Endothelial cell of umbilical vein (primary cell): ENCODE results near the gene SUGP1. TPM values are rescaled to one million over a fixed set of nuclear protein-coding genes. Genes with fewer than 3 reads are reported as not detected.

Experiments used
- BruUV-seq: library from RNA; stranded (reverse); fragments of 400-500 nt; replicated peaks from 2 replicates; lab custom pipeline; 2021; lab: Mats Ljungman, UMichigan
- CTCF ChIA-PET: fragments of 300-600, 350-600 bp; sonication (Branson Sonifier 250); formaldehyde crosslinking; loops from one replicate; lab custom pipeline; 2021; ENCODE audit warnings: antibody characterized with exemption, inconsistent platforms; lab: Charles Lee
- POLR2A ChIA-PET: fragments of 300-600, 350-600 bp; sonication (Branson Sonifier 250); formaldehyde crosslinking; loops from one replicate; lab custom pipeline; 2021; ENCODE audit warnings: antibody characterized with exemption, inconsistent platforms; lab: Charles Lee
- DNase-seq: peaks from one replicate; pipeline ENCODE4 v3.0.0-alpha.2; 2011; ENCODE audit warnings: low read depth, low spot score
- FAIRE-seq: peaks from 2 replicates; lab custom pipeline; 2011; peaks lifted over from hg19 to GRCh38; lab: Jason Lieb, UNC
- H2AFZ ChIP-seq: 2 replicates; pipeline ENCODE4 v1.6.0; 2012; ENCODE audit warnings: low read depth, low read length, control low read depth, inconsistent platforms
- H3K27ac ChIP-seq: 2 replicates; pipeline ENCODE4 v1.5.1; 2011; ENCODE audit warnings: low read depth, mild to moderate bottlenecking, control low read depth, low read length, moderate library complexity; ENCODE audit not compliant: insufficient read depth
- H3K27me3 ChIP-seq, 2 experiments: 2 replicates each; pipeline versions ENCODE4 v1.6.0 to v1.6.1; 2011; ENCODE audit warnings: low read length in 2 of 2, mixed read lengths in 1 of 2; ENCODE audit not compliant: control insufficient read depth in 2 of 2, insufficient read depth in 2 of 2
- H3K36me3 ChIP-seq, 2 experiments: 2 replicates in 1 of 2; 3 replicates in 1 of 2; pipeline ENCODE4 v1.5.1; 2011; ENCODE audit warnings: low read length in 2 of 2, mild to moderate bottlenecking in 1 of 2, moderate library complexity in 1 of 2; ENCODE audit not compliant: control insufficient read depth in 2 of 2, insufficient read depth in 2 of 2; ENCODE audit errors: extremely low read depth in 1 of 2
- H3K4me1 ChIP-seq: 3 replicates; pipeline ENCODE4 v1.5.1; 2011; ENCODE audit warnings: mild to moderate bottlenecking, low read length; ENCODE audit not compliant: control insufficient read depth, insufficient read depth; ENCODE audit errors: extremely low read depth
- H3K4me2 ChIP-seq: 2 replicates; pipeline ENCODE4 v1.6.1; 2011; ENCODE audit warnings: low read length, control low read depth, mixed read lengths; ENCODE audit not compliant: insufficient read depth
- H3K4me3 ChIP-seq, 3 experiments: fragments of 200-600 bp in 1 of 3; sonication (generic), shearing (Covaris generic) in 1 of 3; replicated peaks in 1 of 3; 2 replicates each; pipeline ENCODE4 v1.5.1; 2011 to 2016; ENCODE audit warnings: control low read depth in 3 of 3, low read length in 3 of 3, mild to moderate bottlenecking in 2 of 3, inconsistent platforms in 1 of 3, low read depth in 1 of 3, moderate library complexity in 1 of 3; ENCODE audit not compliant: insufficient read depth in 1 of 3
- H3K79me2 ChIP-seq: 2 replicates; pipeline ENCODE4 v1.6.0; 2012; ENCODE audit warnings: low read length, inconsistent platforms; ENCODE audit not compliant: control insufficient read depth, insufficient read depth
- H3K9ac ChIP-seq: replicated peaks from 2 replicates; pipeline ENCODE3; 2011; ENCODE audit warnings: low read length, control low read depth; ENCODE audit not compliant: insufficient read depth; ENCODE audit errors: extremely low read depth
- H3K9me1 ChIP-seq: replicated peaks from 3 replicates; pipeline ENCODE4 v1.6.0; 2011; ENCODE audit warnings: mild to moderate bottlenecking, low read length; ENCODE audit not compliant: control insufficient read depth, insufficient read depth; ENCODE audit errors: extremely low read depth
- H3K9me3 ChIP-seq: replicated peaks from 2 replicates; pipeline ENCODE4 v1.5.1; 2012; ENCODE audit warnings: low read length, inconsistent platforms; ENCODE audit not compliant: control insufficient read depth, insufficient read depth
- H4K20me1 ChIP-seq: replicated peaks from 2 replicates; pipeline ENCODE3; 2011; ENCODE audit warnings: mild to moderate bottlenecking, low read length; ENCODE audit not compliant: control insufficient read depth, insufficient read depth; ENCODE audit errors: extremely low read depth
- EZH2 ChIP-seq: IDR thresholded peaks from 2 replicates; pipeline ENCODE4 v1.6.1; 2012; ENCODE audit warnings: borderline replicate concordance, low read depth, mild to moderate bottlenecking, moderate library complexity, low read length, inconsistent platforms; ENCODE audit not compliant: severe bottlenecking
- FOS ChIP-seq: IDR thresholded peaks from 2 replicates; pipeline ENCODE4 v1.6.1; 2011; ENCODE audit warnings: mild to moderate bottlenecking, low read length, moderate library complexity, borderline replicate concordance; ENCODE audit not compliant: insufficient read depth
- GATA2 ChIP-seq: IDR thresholded peaks from 2 replicates; pipeline ENCODE4 v1.7.0; 2011; ENCODE audit warnings: low read depth, mild to moderate bottlenecking, moderate library complexity, mixed read lengths, low read length; ENCODE audit not compliant: insufficient read length, insufficient read depth
- JUN ChIP-seq: IDR thresholded peaks from 2 replicates; pipeline ENCODE4 v1.6.1; 2011; ENCODE audit warnings: borderline replicate concordance, low read depth; ENCODE audit not compliant: insufficient read length, insufficient read depth
- MYC ChIP-seq: IDR thresholded peaks from one replicate; pipeline ENCODE4 v1.6.1; 2011; ENCODE audit warnings: mild to moderate bottlenecking, low read depth, low read length
- POLR2A ChIP-seq: IDR thresholded peaks from 2 replicates; pipeline ENCODE4 v1.6.1; 2012; ENCODE audit warnings: low read depth, mild to moderate bottlenecking, control low read depth, low read length
- POLR2AphosphoS5 ChIP-seq: IDR thresholded peaks from 2 replicates; pipeline ENCODE4 v1.6.1; 2012; ENCODE audit warnings: low read depth, mild to moderate bottlenecking, control low read depth, low read length, moderate library complexity; ENCODE audit not compliant: insufficient read depth
- dilution Hi-C: fragments of 300-500 bp; cut with MboI; formaldehyde crosslinking; loops from one replicate; pipeline ENCODE4 v1.15.0; 2019; ENCODE audit warnings: low sequenced_read_pairs; ENCODE audit not compliant: extremely low pct_ligation_motif_present
- intact Hi-C: fragments of 100-400 bp; cut with micrococcal nuclease; formaldehyde crosslinking; loops from one replicate; pipeline ENCODE4 v1.10.0; 2022
- polyA plus RNA-seq, 4 experiments: library from polyadenylated mRNA; depleted of rRNA in 3 of 4; stranded (reverse) in 3 of 4; unstranded in 1 of 4; fragments of >200 nt; gene quantifications; 2 replicates each; pipeline versions ENCODE4 v1.2.1 to v1.2.3, GENCODE V29; 2011 to 2012; ENCODE audit warnings: missing spikeins in 1 of 4
- total RNA-seq: library from RNA; stranded (reverse); gene quantifications from 2 replicates; pipeline ENCODE4 v1.2.3, GENCODE V29; 2021

The SUGP1 gene
- total and polyA plus RNA-seq, 2 donors (not counting 3 experiments of a cell fraction or from before 2014, with no cell fraction given), result 41.0 to 64.7 TPM

DNA sequence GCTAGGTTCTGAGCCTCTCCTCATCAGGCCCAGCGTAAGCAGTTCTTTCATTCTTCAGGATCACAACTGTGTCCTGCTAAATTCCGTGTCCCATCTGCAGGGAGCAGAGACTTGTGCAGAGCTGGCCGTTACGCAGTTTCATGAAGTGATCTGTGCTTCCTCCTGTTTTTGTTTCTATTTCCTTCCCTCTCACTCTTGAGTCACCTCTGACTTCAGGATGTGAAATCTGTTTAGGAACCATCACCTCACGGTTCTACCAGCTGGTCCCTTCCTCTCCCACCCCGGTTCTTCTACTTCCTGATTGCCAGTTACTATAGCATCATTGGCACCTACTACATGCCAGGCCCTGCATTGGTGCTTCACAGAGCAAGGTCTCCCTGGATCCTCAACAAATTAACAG is 8.8 kb upstream of the SUGP1 start:
- Histone ChIP-seq H3K9me3 (no peaks in the 10 kb centered on the region), H4K20me1 (no peaks in the 10 kb centered on the region), H3K27ac (peak overlapping the region; percentile 21), H3K9ac (no peak overlapping the region), H3K79me2 (peaks cover 34% of the 10 kb centered on the region), H3K36me3 (peaks cover 7 to 29% of the 10 kb centered on the region in 2 experiments), H3K27me3 (no peaks in the 10 kb centered on the region), H3K4me1 (peaks cover 11% of the 10 kb centered on the region), H3K9me1 (no peaks in the 10 kb centered on the region), H3K4me3 (no peak overlapping the region), H3K4me2 (peak overlapping the region; percentile 59), H2AFZ (no peak overlapping the region)
- CTCF ChIA-PET, result interaction anchor here (0.9 to 2.8 kb wide), 2 partner anchors 14 to 160 kb away, joined by 3 to 22 read pairs; no protein-coding TSS in a partner anchor
- FAIRE-seq (peak; percentile 95), DNase-seq (peak; percentile 44)
- TF ChIP-seq POLR2A, result no peak
- peak; percentile 45 for TF ChIP-seq FOS
- no TSS peak for BruUV-seq
- dilution Hi-C loops, result no loop called here
- POLR2A ChIA-PET, result no interaction called here
- intact Hi-C loops, result no loop called here

DNA sequence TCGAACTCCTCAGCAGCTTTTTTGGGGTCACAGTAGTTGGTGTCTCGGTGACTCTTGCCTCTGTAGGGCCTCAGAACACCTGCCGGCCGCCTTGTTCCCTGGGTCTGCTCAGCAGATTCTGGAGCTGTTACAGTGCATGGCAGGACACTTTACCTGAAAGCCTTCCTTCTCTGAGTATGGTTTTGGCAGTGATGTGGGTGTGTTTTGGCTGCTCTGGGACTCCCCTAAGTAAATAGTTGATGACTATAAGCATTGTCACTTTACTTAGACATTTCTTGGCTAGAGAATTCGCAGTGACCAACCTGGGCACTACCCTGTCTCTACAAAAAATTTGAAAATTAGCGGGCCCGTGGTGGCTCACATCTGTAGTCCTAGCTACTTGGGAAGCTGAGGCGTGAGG is 7.4 kb upstream of the SUGP1 start:
- peaks cover 42% of the 10 kb centered on the region for H3K79me2 ChIP-seq
- FAIRE-seq (no peak), DNase-seq (no peak)
- no peaks in the 10 kb centered on the region for H3K9me1 ChIP-seq
- H3K27me3 ChIP-seq, result no peaks in the 10 kb centered on the region
- H2AFZ ChIP-seq, result no peak overlapping the region
- ChIA-PET CTCF (interaction anchor here (1.2 kb wide), 1 partner anchor 15 kb away, joined by 5 read pairs; no protein-coding TSS in a partner anchor), POLR2A (no interaction called here)
- peaks cover 9 to 27% of the 10 kb centered on the region in 2 experiments for H3K36me3 ChIP-seq
- no peak overlapping the region for H3K4me3 ChIP-seq
- intact Hi-C loops (no loop called here), dilution Hi-C loops (no loop called here)
- no peak overlapping the region for H3K27ac ChIP-seq
- H3K4me1 ChIP-seq, result peaks cover 11% of the 10 kb centered on the region
- no peak overlapping the region for H3K9ac ChIP-seq
- TF ChIP-seq GATA2 (no peak), JUN (no peak), POLR2AphosphoS5 (no peak), POLR2A (no peak), EZH2 (no peak), MYC (no peak)
- H3K9me3 ChIP-seq, result no peaks in the 10 kb centered on the region
- H3K4me2 ChIP-seq, result no peak overlapping the region
- H4K20me1 ChIP-seq, result no peaks in the 10 kb centered on the region
- BruUV-seq, result no TSS peak
